ENCODE measurements around the gene GALNT1.

DNA sequence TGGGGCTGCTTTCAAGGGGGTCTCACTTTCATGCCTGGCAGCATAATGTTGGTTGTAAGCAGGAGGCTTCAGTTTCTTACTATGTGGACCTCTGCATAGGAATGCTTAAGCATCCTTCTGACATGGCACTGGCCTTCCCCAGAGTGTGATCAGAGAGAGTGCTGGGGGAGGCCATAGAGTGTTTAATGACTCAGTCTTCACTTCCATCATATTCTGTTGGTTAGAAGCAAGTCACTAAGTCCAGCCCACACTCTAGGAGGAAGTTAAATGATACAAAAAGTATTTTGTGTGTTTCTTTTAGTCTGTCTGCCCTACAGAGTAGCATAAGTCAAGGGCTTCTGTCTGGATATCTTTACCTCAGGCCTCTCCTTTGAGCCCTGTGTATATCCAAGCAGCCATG lies 64.9 kb downstream of the GALNT1 start:
- TF ChIP-seq, protein P1, sequence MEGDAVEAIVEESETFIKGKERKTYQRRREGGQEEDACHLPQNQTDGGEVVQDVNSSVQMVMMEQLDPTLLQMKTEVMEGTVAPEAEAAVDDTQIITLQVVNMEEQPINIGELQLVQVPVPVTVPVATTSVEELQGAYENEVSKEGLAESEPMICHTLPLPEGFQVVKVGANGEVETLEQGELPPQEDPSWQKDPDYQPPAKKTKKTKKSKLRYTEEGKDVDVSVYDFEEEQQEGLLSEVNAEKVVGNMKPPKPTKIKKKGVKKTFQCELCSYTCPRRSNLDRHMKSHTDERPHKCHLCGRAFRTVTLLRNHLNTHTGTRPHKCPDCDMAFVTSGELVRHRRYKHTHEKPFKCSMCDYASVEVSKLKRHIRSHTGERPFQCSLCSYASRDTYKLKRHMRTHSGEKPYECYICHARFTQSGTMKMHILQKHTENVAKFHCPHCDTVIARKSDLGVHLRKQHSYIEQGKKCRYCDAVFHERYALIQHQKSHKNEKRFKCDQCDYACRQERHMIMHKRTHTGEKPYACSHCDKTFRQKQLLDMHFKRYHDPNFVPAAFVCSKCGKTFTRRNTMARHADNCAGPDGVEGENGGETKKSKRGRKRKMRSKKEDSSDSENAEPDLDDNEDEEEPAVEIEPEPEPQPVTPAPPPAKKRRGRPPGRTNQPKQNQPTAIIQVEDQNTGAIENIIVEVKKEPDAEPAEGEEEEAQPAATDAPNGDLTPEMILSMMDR (IDR thresholded peaks at IDR 0.05; ENCODE audit: insufficient read depth, low read length, poor library complexity, severe bottlenecking) = no peak
- TF ChIP-seq EZH2phosphoT487 (conservative IDR thresholded peaks at IDR 0.05; ENCODE audit: low read length) = no peak

Measured in SU-DHL-6 (cell line).